NB4 (cell line): ENCODE results near the gene EFTUD2.

ENCODE experiments used
- DNase-seq: peaks from one replicate; pipeline ENCODE4 v3.0.0; 2010; ENCODE audit warnings: low read depth
- H3K4me3 ChIP-seq: one replicate; pipeline ENCODE4 v1.5.1; 2011; ENCODE audit warnings: mild to moderate bottlenecking, low read depth, low read length, moderate library complexity
- MYC ChIP-seq: IDR thresholded peaks from 2 replicates; pipeline ENCODE4 v1.6.1; 2011; ENCODE audit warnings: low read depth, low read length
- POLR2A ChIP-seq: IDR thresholded peaks from 2 replicates; pipeline ENCODE4 v1.6.1; 2011; ENCODE audit warnings: mild to moderate bottlenecking; ENCODE audit not compliant: insufficient read length; ENCODE audit errors: extremely low read depth
- TF ChIP-seq, protein P1 (sequence below): IDR thresholded peaks from one replicate; pipeline ENCODE4 v1.5.1; 2012; ENCODE audit warnings: low read depth, low read length
- TF ChIP-seq, protein P2 (sequence below): IDR thresholded peaks from 2 replicates; pipeline ENCODE4 v1.6.1; 2011; ENCODE audit warnings: low read depth, low read length

The EFTUD2 gene

GRCh38 chr17:44847586-44847985 lies 51.7 kb downstream of the EFTUD2 start, which contains the start of gene HIGD1B:
Gene HIGD1B, plus strand, starts transcription at chr17:44847883. Its CDS starts 270 bp downstream, at chr17:44848153.
- TF ChIP-seq, protein P1, sequence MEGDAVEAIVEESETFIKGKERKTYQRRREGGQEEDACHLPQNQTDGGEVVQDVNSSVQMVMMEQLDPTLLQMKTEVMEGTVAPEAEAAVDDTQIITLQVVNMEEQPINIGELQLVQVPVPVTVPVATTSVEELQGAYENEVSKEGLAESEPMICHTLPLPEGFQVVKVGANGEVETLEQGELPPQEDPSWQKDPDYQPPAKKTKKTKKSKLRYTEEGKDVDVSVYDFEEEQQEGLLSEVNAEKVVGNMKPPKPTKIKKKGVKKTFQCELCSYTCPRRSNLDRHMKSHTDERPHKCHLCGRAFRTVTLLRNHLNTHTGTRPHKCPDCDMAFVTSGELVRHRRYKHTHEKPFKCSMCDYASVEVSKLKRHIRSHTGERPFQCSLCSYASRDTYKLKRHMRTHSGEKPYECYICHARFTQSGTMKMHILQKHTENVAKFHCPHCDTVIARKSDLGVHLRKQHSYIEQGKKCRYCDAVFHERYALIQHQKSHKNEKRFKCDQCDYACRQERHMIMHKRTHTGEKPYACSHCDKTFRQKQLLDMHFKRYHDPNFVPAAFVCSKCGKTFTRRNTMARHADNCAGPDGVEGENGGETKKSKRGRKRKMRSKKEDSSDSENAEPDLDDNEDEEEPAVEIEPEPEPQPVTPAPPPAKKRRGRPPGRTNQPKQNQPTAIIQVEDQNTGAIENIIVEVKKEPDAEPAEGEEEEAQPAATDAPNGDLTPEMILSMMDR: no peak
- TF ChIP-seq POLR2A (no peak), MYC (no peak)
- TF ChIP-seq, protein P2, sequence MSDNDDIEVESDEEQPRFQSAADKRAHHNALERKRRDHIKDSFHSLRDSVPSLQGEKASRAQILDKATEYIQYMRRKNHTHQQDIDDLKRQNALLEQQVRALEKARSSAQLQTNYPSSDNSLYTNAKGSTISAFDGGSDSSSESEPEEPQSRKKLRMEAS: no peak
- no peak within 1 kb of the TSS for H3K4me3 ChIP-seq
- no peak for DNase-seq

DNA sequence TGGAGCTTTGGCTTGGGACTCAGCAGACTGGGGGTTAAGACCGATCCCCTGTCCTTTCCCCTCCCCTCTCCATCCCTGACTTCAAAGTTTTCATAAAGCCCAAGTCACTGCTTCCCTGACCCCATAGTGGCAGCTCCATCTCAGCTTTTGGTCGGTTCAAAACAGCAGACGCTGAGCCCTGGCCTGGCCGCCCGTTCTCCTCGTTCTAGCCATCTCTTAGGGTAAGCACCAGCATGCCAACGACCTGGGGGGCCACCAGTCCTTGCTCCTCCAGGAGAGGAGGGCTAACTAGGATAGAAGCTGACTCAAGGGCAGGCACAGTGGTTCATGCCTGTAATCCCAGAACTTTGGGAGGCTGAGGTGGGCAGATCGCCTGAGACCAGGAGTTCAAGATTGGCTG lies 53.0 kb downstream of the EFTUD2 start:
- DNase-seq: no peak
- no peak for TF ChIP-seq POLR2A
- TF ChIP-seq, protein P2: no peak
- TF ChIP-seq MYC: no peak
- TF ChIP-seq, protein P1: no peak
- no peak overlapping the region for H3K4me3 ChIP-seq

GRCh38 chr17:44844390-44844830 lies 54.8 kb downstream of the EFTUD2 start:
- no peak for TF ChIP-seq POLR2A
- TF ChIP-seq MYC: no peak
- TF ChIP-seq, protein P2: no peak
- TF ChIP-seq, protein P1: no peak
- no peak for DNase-seq
- no peak overlapping the region for H3K4me3 ChIP-seq

DNA sequence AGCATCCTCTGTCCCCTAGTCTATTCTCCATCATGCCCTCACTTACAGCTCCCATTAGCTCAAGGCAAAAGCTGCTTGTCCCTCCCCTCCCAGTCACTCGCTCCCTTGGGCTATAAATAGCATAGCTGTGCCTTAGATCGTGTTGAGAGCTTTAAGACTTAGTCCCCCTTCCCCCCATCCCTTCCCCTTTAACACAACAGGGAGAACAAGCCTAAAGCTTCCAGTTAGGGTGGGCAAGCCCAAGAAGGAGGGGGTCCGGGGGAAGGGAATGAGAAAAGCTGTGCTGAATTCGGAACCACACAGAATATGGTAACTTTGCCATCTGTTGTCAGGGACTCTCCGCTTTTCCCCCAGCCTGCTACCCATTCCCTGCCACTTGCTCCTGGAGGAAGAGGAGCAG lies 56.5 kb downstream of the EFTUD2 start:
- no peak overlapping the region for H3K4me3 ChIP-seq
- TF ChIP-seq, protein P1: no peak
- TF ChIP-seq, protein P2: no peak
- TF ChIP-seq POLR2A: no peak
- TF ChIP-seq MYC: no peak
- DNase-seq: no peak

GRCh38 chr17:44840936-44841335 lies 58.3 kb downstream of the EFTUD2 start:
- TF ChIP-seq, protein P1: no peak
- TF ChIP-seq, protein P2: no peak
- TF ChIP-seq MYC (no peak), POLR2A (no peak)
- H3K4me3 ChIP-seq: no peak overlapping the region
- DNase-seq: no peak

GRCh38 chr17:44840274-44840673 lies 59.0 kb downstream of the EFTUD2 start:
- TF ChIP-seq POLR2A (no peak), MYC (no peak)
- TF ChIP-seq, protein P1: no peak
- TF ChIP-seq, protein P2: no peak
- DNase-seq: no peak
- H3K4me3 ChIP-seq: no peak overlapping the region
